ENCODE results near the gene ZG16. TPM values are rescaled to one million over a fixed set of nuclear protein-coding genes. Genes with fewer than 3 reads are reported as not detected.

Gene ZG16
- total RNA-seq, 1 donor from 2014 or later: not detected

- DNase-seq: no peak
Measured at GRCh38 chr16:29810699-29811169, 32.7 kb downstream of the ZG16 start.

- peak; percentile 96 for DNase-seq
Measured at GRCh38 chr16:29811170-29811895, 33.3 kb downstream of the ZG16 start.

- peak; percentile 55 for DNase-seq
Measured at GRCh38 chr16:29811896-29812665, 34.0 kb downstream of the ZG16 start, which contains the start of gene PRRT2. TSS of gene PRRT2 (plus strand) at chr16:29812193. CDS start at chr16:29813055, 862 bp downstream.

GRCh38 chr16:29812754-29813643 lies 34.9 kb downstream of the ZG16 start:
- DNase-seq: no peak

- DNase-seq: no peak
Measured at GRCh38 chr16:29813644-29814562, 35.8 kb downstream of the ZG16 start.

- DNase-seq: no peak
Measured at GRCh38 chr16:29814592-29814991, 36.5 kb downstream of the ZG16 start.

- no peak for DNase-seq
Measured at GRCh38 chr16:29815032-29815721, 37.1 kb downstream of the ZG16 start.

GRCh38 chr16:29815793-29816693 lies 38.0 kb downstream of the ZG16 start, which contains the start of gene PAGR1:
TSS of gene PAGR1 (plus strand) at chr16:29816152. CDS start at chr16:29816526, 374 bp downstream.
- peak; percentile 100 for DNase-seq

- DNase-seq: peak; percentile 69
Measured at GRCh38 chr16:29816694-29817441, 38.8 kb downstream of the ZG16 start.

- no peak for DNase-seq
Measured at GRCh38 chr16:29818082-29818481, 40.0 kb downstream of the ZG16 start.

GRCh38 chr16:29819506-29819905 lies 41.5 kb downstream of the ZG16 start:
- DNase-seq: no peak

- DNase-seq: peak; percentile 63
Measured at GRCh38 chr16:29820271-29820701, 42.2 kb downstream of the ZG16 start, which contains the start of gene MVP. TSS of gene MVP (plus strand) at chr16:29820462. CDS start at chr16:29830550, 10,088 bp downstream.

- DNase-seq: peak; percentile 34
Measured at GRCh38 chr16:29820730-29821642, 42.9 kb downstream of the ZG16 start.

- peak; percentile 76 for DNase-seq
Measured at GRCh38 chr16:29821643-29822115, 43.6 kb downstream of the ZG16 start.

- DNase-seq: peak; percentile 85
Measured at GRCh38 chr16:29824589-29825144, 46.6 kb downstream of the ZG16 start.

GRCh38 chr16:29825145-29826044 lies 47.3 kb downstream of the ZG16 start:
- peak; percentile 66 for DNase-seq
